Measurements from ENCODE around the gene CNGA4. TPM values are rescaled to one million over a fixed set of nuclear protein-coding genes. Genes with fewer than 3 reads are reported as not detected.

CNGA4 gene, protein sequence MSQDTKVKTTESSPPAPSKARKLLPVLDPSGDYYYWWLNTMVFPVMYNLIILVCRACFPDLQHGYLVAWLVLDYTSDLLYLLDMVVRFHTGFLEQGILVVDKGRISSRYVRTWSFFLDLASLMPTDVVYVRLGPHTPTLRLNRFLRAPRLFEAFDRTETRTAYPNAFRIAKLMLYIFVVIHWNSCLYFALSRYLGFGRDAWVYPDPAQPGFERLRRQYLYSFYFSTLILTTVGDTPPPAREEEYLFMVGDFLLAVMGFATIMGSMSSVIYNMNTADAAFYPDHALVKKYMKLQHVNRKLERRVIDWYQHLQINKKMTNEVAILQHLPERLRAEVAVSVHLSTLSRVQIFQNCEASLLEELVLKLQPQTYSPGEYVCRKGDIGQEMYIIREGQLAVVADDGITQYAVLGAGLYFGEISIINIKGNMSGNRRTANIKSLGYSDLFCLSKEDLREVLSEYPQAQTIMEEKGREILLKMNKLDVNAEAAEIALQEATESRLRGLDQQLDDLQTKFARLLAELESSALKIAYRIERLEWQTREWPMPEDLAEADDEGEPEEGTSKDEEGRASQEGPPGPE
- total RNA-seq, result 0.23 TPM

DNA sequence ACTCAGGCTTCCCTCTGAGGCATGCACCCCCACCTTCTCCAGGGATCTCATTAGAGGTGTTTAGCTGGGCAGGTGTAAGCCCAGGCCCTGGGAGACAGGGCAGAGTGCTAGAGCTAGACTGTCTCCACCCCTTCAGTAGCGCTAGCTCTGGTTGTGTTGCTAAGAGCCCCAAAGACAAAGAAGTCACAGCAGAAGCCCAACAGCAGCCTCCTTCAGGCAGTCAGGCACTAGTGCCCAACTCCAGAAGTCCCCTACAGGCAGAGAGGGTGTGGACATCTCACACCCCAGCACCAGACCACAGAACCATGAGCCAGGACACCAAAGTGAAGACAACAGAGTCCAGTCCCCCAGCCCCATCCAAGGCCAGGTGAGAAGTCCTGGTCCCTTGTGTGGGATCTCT, at the start of gene CNGA4:
Gene CNGA4 (plus strand): TSS at position 188 of the 400 bp plus-strand sequence. CDS start 118 bp downstream, at position 306.

DNA sequence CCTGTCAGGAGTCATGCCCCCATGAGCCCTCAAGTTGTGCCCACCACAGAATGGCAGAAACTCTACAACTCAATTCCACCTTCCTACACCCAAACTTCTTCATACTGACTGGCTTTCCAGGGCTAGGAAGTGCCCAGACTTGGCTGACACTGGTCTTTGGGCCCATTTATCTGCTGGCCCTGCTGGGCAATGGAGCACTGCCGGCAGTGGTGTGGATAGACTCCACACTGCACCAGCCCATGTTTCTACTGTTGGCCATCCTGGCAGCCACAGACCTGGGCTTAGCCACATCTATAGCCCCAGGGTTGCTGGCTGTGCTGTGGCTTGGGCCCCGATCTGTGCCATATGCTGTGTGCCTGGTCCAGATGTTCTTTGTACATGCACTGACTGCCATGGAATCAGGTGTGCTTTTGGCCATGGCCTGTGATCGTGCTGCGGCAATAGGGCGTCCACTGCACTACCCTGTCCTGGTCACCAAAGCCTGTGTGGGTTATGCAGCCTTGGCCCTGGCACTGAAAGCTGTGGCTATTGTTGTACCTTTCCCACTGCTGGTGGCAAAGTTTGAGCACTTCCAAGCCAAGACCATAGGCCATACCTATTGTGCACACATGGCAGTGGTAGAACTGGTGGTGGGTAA, 39.6 kb upstream of the CNGA4 start, which contains the start of gene OR52W1:
Gene OR52W1 (plus strand): TSS at position 51 of the 637 bp plus-strand sequence. CDS start 0 bp downstream, at position 51.

DNA sequence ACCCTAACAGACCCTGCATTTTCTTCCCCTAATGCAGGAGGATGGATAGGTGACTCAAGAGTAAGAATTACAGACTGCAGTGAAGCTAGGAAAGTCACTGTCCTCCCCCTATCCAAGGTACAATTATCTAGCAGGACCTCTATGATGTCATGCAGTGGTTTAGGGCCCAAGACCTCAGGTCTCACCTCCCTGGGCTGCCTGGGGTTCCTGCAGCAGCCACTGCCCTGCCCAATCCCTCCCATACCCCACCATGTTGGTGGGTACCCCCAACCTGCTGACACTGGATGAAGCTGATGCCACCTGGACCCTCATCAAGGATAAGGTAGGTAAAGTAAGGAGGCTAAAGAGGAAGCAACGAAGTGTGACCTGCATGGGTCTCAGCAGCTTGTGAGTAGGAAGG, 33.5 kb upstream of the CNGA4 start, which contains the start of gene C11orf42:
Gene C11orf42 (plus strand): TSS at position 192 of the 400 bp plus-strand sequence. CDS start 59 bp downstream, at position 251.

GRCh38 chr11:6234387-6235107, 4.3 kb upstream of the CNGA4 start, which contains the start of gene FHIP1B:
Gene FHIP1B, minus strand, starts transcription at chr11:6234636. Its CDS starts 10,120 bp downstream, at chr11:6224516.

Other genes starting within 250 kb of the CNGA4 start
- not detected for gene OR56A4, start 232.1 kb upstream of the CNGA4 start, total RNA-seq
- 0.12 TPM for gene OR56A1, start 208.3 kb upstream of the CNGA4 start, total RNA-seq
- gene OR56B4, start 131.4 kb upstream of the CNGA4 start, total RNA-seq, result not detected
- gene OR52B2, start 68.8 kb upstream of the CNGA4 start, total RNA-seq, result not detected
- not detected for gene OR52W1, start 39.9 kb upstream of the CNGA4 start, total RNA-seq
- not detected for gene C11orf42, start 33.5 kb upstream of the CNGA4 start, total RNA-seq
- 57.0 TPM for gene FHIP1B, start 4.5 kb upstream of the CNGA4 start, total RNA-seq
- gene CCKBR, start 20.7 kb downstream of the CNGA4 start, total RNA-seq, result 0.41 TPM
- gene CAVIN3, start 81.4 kb downstream of the CNGA4 start, total RNA-seq, result 25.0 TPM
- 27.4 TPM for gene SMPD1, start 151.4 kb downstream of the CNGA4 start, total RNA-seq
- gene APBB1, start 180.0 kb downstream of the CNGA4 start, total RNA-seq, result 61.8 TPM
- gene HPX, start 201.9 kb downstream of the CNGA4 start, total RNA-seq, result 2.5 TPM
- 48.8 TPM for gene TRIM3, start 234.9 kb downstream of the CNGA4 start, total RNA-seq
- gene ARFIP2, start 242.2 kb downstream of the CNGA4 start, total RNA-seq, result 44.1 TPM
- 22.5 TPM for gene TIMM10B, start 242.4 kb downstream of the CNGA4 start, total RNA-seq

All from metanephros (tissue), 1 donor.